SW 1271 (cell line): ENCODE measurements around the gene VKORC1.
"Not testable (repeated sequence)": the region's sequence is repeated elsewhere in the genome, so short reads cannot be mapped to it uniquely, and the experiment has no call there.

Experiments
- DNase-seq, 2 experiments: peaks; one replicate each; lab custom pipeline; 2025; lab: John Stamatoyannopoulos, UW

The VKORC1 gene

DNA sequence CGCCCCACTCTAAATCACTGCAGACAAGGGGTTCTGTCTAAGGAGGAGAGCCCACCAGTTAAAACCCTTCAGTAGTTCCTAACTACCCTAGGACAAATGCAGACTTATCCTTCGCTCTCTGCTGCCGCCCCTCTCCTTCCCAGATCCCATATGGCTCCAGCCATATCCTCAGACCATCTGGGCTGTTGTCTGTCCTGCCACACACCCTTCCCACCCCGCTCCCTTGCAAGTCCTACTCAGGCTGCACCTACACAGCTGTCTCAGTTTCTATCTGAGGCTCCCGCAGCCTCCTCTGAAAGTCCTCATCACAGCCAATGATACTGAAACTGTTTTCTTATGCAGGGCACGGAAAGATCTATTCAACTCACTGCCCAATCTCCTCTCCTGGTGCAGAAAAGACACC, 12.9 kb upstream of the VKORC1 start:
- DNase-seq: no peak

DNA sequence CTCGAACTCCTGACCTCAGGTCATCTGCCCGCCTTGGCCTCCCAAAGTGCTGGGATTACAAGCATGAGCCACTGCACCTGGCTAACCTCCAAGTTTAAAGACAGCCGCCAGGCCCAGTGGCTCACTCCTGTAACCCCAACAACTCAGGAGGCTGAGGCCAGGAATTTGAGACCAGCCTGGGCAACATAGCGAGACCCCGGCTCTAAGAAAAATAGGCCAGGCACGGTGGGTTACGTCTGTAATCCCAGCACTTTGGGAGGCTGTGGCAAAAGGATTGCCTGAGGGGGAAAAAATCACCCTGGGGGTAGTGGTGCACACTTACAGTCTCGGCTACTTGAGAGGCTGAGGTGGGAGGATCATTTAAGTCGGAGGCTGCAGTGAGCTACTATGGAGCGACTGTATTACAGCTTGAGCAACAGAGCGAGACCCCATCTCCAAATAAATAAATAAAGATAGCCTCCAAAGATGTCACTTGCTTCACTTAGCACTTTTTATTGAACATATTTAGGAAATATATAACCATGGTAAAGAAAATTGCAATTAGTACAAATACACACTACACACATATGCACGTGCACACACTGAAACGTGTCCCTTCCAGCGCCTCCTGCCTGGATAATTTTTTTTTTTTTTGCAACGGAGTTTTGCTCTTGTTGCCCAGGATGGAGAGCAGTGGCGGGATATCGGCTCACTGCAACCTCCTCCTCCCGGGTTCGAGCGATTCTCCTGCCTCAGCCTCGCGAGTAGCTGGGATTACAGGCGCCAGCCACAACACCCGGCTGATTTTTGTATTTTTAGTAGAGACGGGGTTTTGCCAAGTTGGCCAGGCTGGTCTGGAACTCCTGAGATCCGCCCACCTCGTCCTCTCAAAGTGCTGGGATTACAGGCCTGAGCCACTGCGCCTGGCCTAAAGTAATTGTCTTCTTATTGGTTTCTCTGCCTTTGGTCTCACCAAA, 12.2 kb upstream of the VKORC1 start:
- DNase-seq: no peak

DNA sequence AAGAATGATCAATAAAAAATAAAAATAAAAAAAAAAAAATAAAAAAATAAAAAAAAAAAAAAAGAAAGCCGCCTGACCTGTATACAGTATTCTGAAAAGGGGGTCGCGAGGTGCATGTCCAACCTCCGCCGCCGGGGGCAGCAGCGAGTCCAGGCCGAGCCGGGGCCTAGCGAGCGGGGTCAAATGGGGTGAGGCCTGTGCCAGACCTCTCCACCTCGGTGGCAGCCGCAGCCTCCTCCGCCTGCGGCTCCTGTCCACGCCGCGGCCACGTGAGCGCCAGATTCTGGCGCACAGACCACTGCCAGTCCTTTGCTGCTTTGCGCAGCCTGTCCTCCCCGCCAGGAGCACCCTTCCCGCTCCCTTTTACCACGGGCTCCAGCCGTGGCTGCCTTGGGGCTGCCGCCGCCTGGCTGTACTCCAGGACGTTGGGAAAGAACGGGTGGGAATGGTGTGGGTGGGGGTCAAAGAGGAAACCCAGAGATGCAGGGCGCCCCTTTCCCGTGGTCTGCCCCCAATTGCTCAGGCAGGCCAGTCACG, 11.1 kb upstream of the VKORC1 start:
- DNase-seq: peak in 1 of 2 experiments; percentile 50

DNA sequence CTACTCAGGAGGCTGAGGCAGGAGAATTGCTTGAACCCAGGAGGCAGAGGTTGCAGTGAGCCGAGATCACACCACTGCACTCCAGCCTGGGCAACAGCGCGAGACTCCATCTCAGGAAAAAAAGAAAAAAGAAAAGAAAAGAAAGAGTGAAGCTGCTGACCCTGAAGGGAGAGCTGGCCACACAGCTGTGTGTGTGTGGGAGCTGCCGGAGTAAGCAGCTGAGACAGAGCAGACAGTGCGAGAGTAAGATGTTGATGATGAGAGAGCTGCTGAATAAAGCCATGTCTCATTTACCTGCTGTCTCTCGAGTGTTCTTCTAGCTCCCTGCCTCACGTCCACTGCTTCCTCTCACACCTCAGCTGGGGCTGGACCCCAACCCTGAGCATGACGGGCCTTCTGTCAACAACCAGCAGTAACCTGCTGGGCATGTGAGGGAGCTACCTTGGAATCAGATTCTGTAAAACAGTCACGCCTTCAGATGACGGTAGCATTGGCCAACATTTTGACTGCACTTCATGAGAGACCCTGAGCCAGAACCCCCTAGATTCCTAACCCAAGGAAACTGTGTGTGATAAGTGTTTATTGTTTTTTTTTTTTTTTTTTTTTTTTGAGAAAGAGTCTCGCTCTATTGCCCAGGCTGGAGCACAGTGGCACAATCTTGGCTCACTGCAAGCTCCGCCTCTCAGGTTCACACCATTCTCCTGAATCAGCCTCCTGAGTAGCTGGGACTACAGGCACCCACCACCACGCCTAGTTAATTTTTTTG, 6.5 kb upstream of the VKORC1 start:
- not testable (repeated sequence) for DNase-seq

DNA sequence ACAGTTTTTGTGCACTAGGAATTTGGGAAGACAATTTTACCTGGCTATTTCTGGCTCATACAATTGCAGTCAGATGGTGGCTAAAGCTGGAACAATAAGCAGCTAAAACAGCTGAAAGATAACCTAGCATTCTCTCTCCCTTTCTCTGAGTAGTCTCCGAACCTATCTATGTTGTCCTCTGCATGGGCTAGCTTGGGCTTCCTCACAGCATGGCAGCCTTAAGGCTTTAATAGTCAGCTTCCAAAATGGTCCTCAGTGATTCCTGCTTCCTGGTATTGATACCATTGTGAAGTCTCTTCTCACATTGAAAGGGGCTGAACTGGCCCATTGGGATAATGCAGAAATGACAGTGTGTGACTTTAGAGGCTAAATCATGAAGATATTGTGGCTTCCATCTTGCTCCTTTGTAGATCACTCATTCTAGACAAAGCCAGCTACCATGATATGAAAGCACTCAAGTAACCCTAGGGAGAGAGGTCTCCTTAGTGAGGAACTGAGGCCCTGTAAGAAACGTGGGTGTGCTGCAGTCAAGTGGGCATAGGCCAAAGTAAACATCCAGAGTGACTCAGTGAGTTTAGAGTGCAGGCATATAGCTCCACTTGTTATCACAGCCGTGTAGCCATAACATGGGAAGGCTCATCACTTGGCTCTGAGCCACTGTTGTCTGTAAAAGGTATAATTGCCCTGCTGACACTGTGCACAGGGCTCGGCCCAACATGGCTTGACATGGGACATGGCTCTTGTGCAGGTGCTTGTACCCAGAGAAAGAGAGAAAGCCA, 5.5 kb upstream of the VKORC1 start:
- DNase-seq: no peak

DNA sequence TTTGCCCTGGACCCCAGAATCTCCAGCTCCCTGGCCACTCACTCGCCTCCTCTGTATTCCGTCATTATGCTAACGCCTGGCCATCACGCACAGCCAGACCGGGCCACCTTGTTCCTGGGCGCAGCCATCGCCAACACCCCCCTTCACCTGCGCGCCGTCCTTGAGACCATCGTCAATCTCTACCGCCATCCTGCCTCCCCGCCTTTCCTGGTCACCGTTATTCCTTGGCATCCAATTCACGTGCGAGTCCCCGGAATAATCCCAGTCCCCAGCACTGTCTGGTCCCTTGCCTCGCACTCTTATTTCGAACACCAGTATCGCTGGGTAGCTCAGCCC, 541 bp downstream of the VKORC1 start:
- DNase-seq: no peak

DNA sequence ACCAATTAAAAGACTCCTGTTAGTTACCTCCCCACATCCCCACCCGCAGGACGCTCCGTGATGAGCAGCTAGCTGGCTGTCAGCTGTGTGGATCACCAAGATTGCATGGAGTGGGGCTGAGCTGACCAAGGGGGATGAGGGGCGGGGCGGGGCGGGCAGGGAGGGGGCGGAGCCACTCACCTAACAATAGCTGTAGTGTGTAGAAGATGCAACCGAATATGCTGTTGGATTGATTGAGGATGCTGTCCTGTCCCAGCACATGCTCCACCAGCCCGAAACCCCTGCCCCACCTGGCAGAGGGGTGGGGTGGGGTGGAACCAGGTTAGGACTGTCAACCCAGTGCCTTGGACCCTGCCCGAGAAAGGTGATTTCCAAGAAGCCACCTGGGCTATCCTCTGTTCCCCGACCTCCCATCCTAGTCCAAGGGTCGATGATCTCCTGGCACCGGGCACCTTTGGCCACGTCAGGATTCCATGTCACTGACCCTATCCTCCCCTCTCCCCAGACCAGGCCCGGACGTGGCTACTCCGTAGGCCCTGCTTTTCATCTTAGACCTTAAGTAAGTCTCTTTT, 1.4 kb downstream of the VKORC1 start:
- DNase-seq: peak in 1 of 2 experiments; percentile 30

DNA sequence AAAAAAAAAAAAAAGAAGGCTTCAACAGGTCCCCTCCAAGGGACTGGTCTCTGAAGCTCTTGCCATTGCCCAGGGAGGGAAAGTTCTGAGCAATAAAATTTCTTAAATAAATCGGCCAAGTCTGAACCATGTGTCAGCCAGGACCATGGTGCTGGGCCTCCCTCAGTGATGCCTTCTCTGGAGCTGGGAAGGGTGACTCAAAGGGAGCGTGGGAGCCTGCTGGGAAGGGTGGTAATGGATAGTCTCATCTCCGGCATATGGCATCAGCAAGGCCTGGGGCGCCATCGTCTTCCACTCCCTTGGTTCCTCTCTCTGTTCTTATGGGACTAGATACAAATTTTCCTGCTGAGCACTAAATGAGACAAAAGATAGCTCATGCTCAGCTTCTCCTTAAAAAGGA, 2.3 kb downstream of the VKORC1 start:
- no peak for DNase-seq

DNA sequence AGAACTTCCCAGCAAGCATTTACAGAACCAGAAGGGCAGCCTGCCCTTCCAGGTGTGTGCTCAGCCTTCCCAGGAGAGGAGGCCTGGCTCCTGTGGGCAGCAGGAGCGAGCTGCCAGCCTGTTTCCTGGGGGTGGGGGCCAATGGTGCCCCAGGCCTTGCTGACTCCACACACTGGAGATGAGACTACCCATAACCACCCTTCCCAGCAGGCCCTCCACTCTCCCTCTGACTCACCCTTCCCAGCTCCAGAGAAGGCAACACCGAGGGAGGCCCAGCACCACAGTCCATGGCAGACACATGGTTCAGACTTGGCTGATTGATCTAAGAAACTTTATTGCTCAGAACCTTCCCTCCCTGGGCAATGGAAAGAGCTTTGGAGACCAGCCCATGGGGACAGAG, 4.1 kb downstream of the VKORC1 start:
- no peak for DNase-seq

DNA sequence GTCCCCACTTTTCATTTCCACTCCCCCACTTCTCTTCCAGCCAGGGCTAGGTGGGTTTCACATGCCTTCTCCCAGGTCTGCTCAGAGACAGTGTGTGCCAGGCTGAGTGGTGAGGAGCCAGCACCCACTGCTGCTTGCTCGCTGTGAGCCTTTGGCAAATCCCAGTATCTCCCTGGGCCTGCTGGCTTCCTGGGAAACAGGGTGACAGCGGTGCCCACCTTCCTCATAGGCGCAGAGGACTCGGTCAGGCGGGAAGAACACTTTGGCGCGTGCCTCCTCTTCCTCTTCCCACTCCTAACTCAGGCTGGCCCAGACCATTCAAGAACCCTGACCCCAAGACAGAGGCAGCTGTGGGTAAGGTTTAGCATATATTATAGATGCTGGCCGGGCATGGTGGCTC, 5.4 kb downstream of the VKORC1 start:
- DNase-seq: no peak

DNA sequence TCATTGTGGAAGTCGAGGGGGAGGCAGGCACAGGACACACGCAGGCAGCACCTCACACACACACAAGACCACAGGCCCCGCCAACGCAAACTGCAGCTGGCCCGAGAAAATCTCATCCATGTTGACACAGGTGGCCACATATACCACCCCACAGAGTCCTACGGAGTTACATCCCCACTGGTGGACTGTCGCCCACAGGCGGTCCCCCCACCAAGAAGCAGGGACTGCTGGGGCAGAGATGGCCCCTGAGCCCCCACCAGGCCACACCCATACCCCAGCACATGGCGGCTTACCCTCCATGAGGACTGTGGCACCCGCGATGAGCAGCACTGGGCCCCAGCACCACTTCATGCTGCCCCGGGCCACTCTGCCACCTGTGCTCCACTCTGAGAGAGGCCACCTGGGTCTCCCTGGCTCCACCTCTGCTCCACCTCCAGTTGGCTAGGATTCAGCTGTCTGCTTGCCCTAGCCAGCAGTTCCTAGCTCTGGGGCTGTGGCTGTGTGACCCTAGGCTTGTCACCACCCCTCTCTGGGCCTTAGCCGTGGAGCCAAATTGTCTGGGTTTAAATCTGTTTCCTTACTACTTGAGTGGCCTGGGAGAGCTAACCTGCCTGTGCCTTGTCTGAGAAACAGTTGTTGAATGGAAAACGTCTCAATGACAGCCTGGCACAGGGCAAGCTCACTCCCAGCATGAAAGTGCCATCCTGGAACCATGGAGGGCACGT, 6.0 kb downstream of the VKORC1 start, which contains the start of gene PRSS53:
TSS of gene PRSS53 (minus strand) at position 485 of the 725 bp plus-strand sequence. CDS start at position 351, 134 bp downstream.
- DNase-seq: no peak

DNA sequence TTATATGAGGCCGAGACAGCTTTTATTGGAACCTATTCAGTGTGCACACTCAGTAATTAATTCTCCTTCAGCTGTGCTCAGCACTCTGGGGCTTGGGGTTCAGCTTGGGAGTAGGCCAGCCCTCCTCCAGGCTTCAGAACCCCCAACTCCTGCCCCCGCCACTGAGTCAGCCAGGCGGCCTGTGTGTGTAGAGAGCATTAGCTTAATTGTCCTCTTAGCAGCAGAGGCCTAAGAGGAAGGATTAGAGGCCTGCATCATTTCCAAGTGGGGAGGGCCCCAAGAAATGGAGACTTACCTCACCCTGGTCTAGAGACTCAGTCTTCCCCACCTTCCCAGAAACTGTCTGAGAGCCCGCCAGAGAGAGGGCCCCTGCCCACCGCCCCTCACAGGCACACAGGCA, 6.6 kb downstream of the VKORC1 start:
- no peak for DNase-seq

DNA sequence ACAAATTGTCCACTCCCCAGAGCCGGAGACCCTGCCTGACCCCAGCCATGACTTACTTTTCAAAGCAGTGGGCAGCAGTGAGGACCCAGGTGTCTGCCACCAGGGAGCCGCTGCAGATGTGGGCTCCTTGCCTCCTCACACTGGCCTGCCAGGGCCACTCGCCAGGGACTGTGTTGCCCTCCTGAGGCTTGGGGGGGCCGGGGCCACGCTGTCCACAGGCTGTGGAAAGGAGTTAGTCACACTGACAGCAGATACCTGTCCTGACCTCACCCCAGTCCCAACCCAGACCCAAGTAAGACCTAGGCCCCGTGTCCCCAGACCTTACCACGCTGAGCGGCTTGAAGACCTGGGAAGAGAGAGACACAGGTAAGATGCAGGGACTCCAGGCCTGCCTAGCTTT, 7.1 kb downstream of the VKORC1 start:
- DNase-seq: no peak

DNA sequence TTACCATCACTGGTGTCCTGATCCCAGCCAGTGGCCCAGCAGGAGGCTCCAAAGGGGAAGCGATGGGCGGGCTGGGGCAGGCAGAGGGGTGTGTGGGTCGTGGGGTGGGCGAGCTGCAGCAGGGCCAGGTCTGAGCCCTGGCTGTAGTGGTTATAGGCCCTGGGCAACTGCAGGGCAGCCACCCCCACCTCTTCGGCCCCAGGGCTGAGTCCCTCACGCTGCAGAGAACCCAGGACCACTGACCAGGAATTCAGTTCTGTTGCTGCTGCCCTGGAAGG, 8.0 kb downstream of the VKORC1 start:
- DNase-seq: no peak

DNA sequence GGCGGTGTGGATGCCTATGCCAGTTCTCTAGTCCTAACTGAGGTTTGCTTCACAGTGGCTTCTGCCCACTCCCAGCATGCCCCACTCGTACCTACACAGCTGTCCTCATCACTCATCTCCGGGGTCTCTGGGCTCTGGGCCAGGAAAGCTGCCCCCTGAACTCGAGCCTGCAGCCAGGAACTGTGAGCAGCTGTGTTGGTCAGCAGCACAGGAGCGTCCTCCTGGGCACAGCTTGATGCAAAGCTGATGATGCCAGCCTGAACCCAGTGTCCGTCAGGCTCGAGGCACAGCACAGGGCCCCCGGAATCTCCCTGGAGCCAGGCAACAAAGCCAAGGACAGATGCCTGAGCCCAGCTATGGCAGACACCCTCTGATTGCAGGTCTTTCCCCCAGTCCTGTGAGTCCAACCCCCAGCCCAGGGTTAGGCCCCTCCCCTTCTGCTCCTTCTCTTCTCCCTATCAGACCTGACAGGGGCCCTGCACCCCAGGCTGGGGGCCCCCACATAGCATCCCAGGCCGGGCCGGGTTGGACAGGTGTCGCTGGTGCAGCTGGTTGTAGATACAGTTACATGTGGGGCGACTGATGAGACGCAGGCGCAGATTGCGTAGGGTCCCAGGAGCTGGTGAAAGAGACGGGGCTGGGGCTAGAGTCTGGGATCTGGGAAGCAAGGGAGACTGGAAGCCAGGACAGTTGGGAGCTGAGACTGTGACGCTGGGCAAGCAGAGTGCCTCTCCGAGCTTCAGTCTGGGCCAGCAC, 8.5 kb downstream of the VKORC1 start:
- no peak for DNase-seq

DNA sequence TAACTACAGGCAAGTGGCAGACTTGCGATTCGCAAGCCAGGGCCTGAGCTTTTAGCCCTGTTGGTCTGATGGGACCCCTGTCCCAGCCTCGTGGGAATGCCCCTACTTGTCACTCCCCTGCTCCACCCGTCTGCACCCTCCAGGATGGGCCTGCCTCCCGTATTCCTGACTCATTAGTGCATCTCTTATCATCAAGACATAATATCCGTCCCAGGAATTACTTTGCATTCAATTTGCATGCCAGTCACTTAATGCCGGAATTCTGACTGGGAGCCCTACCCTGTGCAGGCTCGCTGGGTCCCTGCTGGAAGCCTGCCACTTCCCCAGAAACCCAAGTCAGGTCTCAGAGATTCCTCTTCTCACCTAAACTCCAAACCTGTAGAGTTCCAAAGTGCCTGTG, 9.2 kb downstream of the VKORC1 start:
- no peak for DNase-seq

DNA sequence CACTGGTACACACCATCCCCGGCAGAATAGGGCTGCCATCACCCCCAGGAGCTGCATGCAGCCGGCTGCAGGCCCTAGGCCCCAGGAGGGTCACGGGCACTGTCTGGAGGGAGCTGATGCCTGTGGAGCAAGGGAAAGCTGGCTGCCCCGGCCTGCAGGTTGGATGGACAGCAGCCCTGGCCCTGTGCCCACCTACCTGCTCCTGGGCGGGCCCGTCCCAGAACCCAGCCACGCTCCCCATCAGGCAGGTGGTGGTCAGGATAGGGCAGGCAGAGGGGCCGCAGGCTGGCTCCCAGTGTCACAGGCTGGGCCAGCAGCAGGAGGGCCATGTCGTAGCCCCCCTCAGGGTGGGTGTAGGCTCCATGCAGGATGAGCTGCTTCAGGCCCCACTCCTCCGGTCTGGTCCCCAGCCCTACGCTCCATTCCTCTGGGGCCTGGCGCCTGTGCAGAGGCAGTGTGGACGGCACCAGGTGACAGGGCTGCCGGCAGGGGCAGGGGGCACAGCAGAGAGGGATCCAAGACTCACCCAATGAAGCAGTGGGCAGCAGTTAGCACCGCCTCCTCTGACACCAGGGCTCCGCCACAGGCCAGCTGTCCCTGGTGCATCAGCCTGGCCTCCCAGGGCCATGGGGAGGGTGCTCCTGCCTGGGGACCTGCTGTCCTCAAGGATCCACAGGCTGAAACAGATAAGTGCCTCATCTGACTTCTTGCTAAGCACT, 9.9 kb downstream of the VKORC1 start:
- DNase-seq: no peak

DNA sequence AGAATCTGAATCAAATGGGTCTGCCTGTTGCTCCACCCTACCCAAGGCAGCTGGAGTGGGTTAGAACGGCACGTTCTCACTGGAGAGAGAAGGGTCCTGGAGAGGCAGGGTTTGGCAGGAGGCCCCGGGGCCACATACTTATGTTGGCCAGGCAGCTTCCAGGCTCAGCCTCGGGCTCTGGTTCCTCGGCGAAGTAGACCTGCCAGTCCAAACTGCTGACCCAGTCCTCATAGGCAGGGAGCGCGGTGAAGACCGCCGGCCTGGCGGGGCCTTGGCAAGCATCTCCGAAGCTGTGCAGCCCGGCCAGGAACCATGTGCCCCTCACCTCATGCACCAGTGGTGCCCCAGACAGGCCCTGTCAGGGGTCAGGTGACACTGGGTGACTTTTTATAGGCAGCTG, 10.6 kb downstream of the VKORC1 start:
- no peak for DNase-seq

DNA sequence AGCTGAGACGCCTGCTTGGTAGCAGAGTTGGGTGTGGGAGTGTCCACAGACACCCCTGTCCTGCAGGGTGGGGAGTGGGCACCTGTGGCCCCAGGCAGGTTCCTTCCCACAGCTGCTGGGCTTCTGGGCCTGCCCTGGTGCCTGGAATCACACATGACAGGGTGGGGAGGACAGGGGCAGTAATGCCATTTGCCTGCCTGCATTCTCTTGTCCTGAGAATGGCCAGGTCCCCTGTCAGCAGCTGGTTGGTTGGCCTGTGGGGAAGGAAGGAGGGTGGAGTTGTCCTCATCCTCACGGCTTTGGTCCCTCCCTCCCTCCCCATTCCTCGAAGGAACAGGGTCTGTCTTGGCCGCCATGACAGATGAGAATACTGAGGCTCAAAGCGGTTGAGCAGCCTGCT, 11.0 kb downstream of the VKORC1 start:
- DNase-seq: no peak

DNA sequence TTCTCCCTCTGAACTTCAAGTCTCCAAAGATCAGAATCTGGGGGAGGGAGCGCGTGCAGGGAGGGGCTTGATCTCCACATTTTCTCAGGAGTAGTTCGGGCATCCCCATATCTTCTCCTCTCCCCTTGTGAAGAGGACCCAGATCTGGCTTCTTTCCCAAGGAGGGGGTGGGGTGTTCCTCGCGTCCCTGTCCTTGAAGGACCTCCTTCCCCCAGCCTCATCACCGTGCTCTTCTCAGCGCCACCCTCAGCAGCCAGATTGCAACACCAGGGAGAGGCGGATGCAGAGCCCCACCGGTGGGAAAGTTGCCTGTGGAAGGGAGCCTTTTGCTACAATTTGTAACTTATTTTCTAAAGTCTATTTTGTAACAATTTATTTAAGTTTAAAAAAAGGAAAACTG, 11.5 kb downstream of the VKORC1 start:
- no peak for DNase-seq
